Glutamatergic neuron (in vitro differentiated cells): ENCODE measurements around the gene ADAM8. TPM values are rescaled to one million over a fixed set of nuclear protein-coding genes. Genes with fewer than 3 reads are reported as not detected.
A peak's percentile ranks its signal among the peaks of the same experiment; 100 is the strongest.

Experiments used
- DNase-seq: peaks from one replicate; pipeline ENCODE4 v3.0.0; 2022
- H3K27ac Mint-ChIP-seq: one replicate; pipeline ENCODE4 v1.8.0; 2020; ENCODE audit warnings: mild to moderate bottlenecking, mixed read lengths, inconsistent platforms; ENCODE audit not compliant: unreplicated experiment
- H3K27me3 Mint-ChIP-seq: one replicate; pipeline ENCODE4 v1.8.0; 2020; ENCODE audit warnings: mild to moderate bottlenecking, moderate library complexity, mixed read lengths, inconsistent platforms; ENCODE audit not compliant: unreplicated experiment
- H3K36me3 Mint-ChIP-seq: one replicate; pipeline ENCODE4 v1.8.0; 2020; ENCODE audit warnings: mild to moderate bottlenecking, mixed read lengths, inconsistent platforms; ENCODE audit not compliant: unreplicated experiment
- H3K4me1 Mint-ChIP-seq: one replicate; pipeline ENCODE4 v1.8.0; 2020; ENCODE audit warnings: mild to moderate bottlenecking, low read depth, mixed read lengths, inconsistent platforms; ENCODE audit not compliant: unreplicated experiment
- H3K4me3 Mint-ChIP-seq: one replicate; pipeline ENCODE4 v1.8.0; 2020; ENCODE audit warnings: mild to moderate bottlenecking, mixed read lengths, inconsistent platforms; ENCODE audit not compliant: unreplicated experiment
- H3K9me3 Mint-ChIP-seq: one replicate; pipeline ENCODE4 v1.8.0; 2020; ENCODE audit warnings: mild to moderate bottlenecking, moderate library complexity, mixed read lengths, inconsistent platforms; ENCODE audit not compliant: unreplicated experiment
- long read RNA-seq: library from polyadenylated mRNA; unstranded; transcript quantifications from one replicate; pipeline ENCODE4 v2.0.0, GENCODE V29; 2020; ENCODE audit not compliant: unreplicated experiment
- total RNA-seq: library from RNA; stranded (reverse); fragmentation: NEBNext Ultra II Directional; extraction: Animal tissue kit (Norgen Biotek cat#: 25700); gene quantifications from one replicate; pipeline ENCODE4 v1.2.1, GENCODE V29; 2021; ENCODE audit not compliant: unreplicated experiment
- TF ChIP-seq, protein P1 (sequence below): fragments of 200-600 bp; sonication (generic); IDR thresholded peaks from one replicate; pipeline ENCODE4 v1.5.0; 2021; ENCODE audit not compliant: partially characterized antibody, unreplicated experiment

ADAM8 gene
- 5.4 TPM for total RNA-seq
- long read RNA-seq = 0 reads

DNA sequence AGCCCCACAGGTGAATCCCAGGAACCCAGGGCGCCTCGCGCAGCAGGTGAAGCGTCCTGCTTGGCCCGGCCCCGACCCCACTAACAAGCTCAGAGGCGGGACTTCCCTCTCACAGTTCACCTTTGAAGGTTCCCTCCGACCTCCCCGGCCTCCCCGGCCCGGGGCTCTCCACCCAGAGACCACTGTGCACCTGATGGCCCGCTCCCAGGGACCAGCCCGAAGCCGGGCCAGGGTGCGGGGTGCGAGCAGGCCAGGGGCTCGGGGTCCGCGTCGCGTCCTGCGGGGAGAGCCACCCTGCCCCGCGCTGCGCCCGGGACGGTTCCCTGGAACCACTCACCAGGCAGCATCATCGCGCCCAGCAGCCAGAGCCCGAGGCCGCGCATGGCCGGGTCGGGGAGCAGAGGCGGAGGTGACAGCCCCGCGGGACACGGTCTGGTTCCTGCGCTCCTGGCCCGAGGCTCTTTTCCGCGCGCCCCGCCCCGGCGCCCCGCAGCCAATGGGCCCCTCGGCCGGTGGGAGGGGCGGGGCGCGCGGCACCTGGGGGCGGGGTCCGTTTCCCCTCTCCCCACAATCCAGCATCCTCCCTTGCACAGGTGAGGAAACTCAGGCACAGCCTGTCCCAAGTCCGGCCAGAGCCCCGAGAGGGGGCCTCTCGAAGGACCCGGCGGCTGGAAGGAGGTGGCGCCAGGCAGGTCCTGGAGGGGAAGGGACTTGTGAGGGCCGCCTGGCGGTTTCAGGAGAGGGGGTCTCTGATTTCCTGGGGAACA is at the start of gene ADAM8:
Gene ADAM8, minus strand, starts transcription at position 434 of the 767 bp plus-strand sequence. Its CDS starts 51 bp downstream, at position 383.
- TF ChIP-seq, protein P1, sequence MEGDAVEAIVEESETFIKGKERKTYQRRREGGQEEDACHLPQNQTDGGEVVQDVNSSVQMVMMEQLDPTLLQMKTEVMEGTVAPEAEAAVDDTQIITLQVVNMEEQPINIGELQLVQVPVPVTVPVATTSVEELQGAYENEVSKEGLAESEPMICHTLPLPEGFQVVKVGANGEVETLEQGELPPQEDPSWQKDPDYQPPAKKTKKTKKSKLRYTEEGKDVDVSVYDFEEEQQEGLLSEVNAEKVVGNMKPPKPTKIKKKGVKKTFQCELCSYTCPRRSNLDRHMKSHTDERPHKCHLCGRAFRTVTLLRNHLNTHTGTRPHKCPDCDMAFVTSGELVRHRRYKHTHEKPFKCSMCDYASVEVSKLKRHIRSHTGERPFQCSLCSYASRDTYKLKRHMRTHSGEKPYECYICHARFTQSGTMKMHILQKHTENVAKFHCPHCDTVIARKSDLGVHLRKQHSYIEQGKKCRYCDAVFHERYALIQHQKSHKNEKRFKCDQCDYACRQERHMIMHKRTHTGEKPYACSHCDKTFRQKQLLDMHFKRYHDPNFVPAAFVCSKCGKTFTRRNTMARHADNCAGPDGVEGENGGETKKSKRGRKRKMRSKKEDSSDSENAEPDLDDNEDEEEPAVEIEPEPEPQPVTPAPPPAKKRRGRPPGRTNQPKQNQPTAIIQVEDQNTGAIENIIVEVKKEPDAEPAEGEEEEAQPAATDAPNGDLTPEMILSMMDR = no peak
- Mint-ChIP-seq H3K9me3 (no peaks in the 10 kb centered on the region), H3K4me1 (peaks cover 6% of the 10 kb centered on the region), H3K36me3 (no peaks in the 10 kb centered on the region), H3K27me3 (peaks cover 2% of the 10 kb centered on the region), H3K4me3 (no peak within 1 kb of the TSS), H3K27ac (no peak within 1 kb of the TSS)
- DNase-seq = peak; percentile 63

DNA sequence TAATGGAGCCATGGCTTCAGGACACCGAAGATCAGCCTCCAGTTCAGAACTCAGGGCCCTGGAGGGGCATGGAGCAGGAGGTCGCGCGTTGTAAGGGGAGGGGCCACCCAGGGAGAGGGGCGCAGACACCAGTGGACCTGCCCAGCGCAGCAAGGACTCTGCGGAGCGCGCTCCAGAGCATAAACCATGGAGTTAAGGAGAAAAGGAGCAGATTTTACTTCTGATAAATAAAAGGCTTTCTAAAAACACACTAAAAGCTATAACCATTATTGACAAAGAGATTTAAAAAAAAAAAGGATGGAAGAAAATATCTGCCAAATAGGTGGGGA is 49.5 kb upstream of the ADAM8 start:
- Mint-ChIP-seq H3K9me3 (peaks cover 3% of the 10 kb centered on the region), H3K4me1 (peaks cover 9% of the 10 kb centered on the region), H3K36me3 (peaks cover 4% of the 10 kb centered on the region), H3K4me3 (peak overlapping the region; percentile 83), H3K27me3 (peaks cover 2% of the 10 kb centered on the region), H3K27ac (peak overlapping the region; percentile 57)
- DNase-seq = no peak
- TF ChIP-seq, protein P1 = no peak

DNA sequence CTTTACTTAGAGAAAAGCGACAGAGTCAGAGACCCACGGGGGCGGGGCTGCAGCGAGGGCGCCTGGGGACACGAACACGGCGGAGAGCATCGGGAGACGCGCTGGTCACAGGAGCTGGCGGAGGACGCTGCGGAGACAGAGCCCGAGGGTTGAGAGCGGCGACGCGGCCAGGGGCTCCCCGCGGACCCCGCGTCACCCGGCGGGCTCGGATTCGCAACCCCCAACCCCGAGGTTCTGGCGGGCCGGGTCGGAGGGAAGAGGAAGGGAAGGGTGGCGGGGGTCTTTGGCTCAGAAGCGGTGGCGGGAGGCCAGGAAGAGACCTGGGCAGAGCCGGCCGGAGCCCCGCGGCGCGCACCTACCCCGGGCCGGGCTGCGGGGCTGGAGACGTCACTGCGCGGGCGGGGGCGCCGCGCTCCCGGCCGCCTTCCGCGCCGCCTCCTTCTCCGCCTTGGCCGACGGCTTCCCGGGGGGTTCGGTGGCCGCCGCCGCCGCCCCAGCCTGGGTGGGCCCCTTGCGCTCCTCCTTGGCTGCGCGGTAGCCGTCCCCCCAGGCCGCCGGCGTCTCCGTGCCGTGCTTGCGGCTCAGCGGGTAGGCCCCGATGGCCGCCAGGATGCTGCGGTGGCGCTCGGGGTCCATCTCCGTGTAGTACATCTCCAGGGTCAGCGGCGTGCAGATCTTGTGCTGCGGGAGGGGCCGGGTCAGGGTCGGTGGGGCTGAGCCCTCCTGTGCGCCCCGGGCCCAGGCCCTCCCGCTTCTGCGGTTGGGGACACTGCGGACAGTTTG is 49.0 kb upstream of the ADAM8 start:
- H3K9me3 Mint-ChIP-seq = peaks cover 3% of the 10 kb centered on the region
- TF ChIP-seq, protein P1 = no peak
- peaks cover 4% of the 10 kb centered on the region for H3K36me3 Mint-ChIP-seq
- peaks cover 9% of the 10 kb centered on the region for H3K4me1 Mint-ChIP-seq
- DNase-seq = peak; percentile 71
- H3K27ac Mint-ChIP-seq = peak overlapping the region; percentile 57
- peak overlapping the region; percentile 88 for H3K4me3 Mint-ChIP-seq
- peaks cover 2% of the 10 kb centered on the region for H3K27me3 Mint-ChIP-seq

DNA sequence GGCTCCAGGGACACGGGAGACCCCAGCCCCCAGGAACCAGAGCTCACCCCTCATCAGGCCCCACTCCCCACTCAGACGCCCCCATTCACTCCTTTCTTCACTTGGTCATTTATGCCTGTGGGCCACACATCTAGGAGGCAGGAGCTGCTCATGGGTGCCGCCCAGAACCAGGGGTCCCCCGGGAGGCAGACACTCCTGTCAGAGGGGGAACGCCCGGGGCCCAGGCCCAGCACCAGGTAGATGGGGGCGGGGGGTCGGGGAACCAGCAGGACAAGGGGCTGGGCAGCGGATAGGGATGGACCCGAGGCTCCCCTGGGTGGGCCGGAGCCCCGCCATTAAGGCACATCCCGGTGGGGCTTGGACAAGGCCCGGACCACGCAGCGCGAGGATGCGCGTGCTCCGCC is 48.2 kb upstream of the ADAM8 start:
- Mint-ChIP-seq H3K4me3 (no peak overlapping the region), H3K9me3 (peaks cover 9% of the 10 kb centered on the region), H3K27me3 (peaks cover 2% of the 10 kb centered on the region), H3K36me3 (peaks cover 10% of the 10 kb centered on the region), H3K27ac (no peak overlapping the region), H3K4me1 (peaks cover 9% of the 10 kb centered on the region)
- TF ChIP-seq, protein P1 = no peak
- no peak for DNase-seq
